Measurements from ENCODE around the gene SEMA7A.

GRCh38 chr15:74394090-74394846, 39.5 kb downstream of the SEMA7A start:
- TF ChIP-seq POLR2A (IDR thresholded peaks at IDR 0.05) (no peak), CTCF (IDR thresholded peaks at IDR 0.05) (no peak)
